ENCODE results near the gene SCYGR2.

The SCYGR2 gene

DNA sequence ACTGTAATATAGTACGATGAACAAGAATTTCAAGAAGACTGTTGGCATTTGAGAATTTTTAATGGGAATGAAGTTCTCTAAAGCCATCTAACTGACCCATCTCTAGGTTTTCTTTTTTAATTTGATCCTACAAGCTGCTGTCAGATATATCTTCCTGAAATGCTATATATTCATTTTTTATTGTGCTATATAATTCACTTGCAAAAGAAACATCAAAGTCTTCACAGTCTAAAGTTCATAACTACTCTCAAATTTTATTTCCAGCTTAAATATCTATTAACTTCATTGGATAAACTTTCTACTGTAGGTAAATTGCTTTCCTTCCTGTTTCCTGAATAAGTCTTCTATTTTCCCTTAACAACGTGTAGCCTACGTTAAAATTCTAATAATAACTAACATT, 3.7 kb downstream of the SCYGR2 start:
- no peak for DNase-seq
- no peaks in the 10 kb centered on the region; the same call in 1 of the 2 replicates for H3K9me3 ChIP-seq
- TF ChIP-seq, protein P1, sequence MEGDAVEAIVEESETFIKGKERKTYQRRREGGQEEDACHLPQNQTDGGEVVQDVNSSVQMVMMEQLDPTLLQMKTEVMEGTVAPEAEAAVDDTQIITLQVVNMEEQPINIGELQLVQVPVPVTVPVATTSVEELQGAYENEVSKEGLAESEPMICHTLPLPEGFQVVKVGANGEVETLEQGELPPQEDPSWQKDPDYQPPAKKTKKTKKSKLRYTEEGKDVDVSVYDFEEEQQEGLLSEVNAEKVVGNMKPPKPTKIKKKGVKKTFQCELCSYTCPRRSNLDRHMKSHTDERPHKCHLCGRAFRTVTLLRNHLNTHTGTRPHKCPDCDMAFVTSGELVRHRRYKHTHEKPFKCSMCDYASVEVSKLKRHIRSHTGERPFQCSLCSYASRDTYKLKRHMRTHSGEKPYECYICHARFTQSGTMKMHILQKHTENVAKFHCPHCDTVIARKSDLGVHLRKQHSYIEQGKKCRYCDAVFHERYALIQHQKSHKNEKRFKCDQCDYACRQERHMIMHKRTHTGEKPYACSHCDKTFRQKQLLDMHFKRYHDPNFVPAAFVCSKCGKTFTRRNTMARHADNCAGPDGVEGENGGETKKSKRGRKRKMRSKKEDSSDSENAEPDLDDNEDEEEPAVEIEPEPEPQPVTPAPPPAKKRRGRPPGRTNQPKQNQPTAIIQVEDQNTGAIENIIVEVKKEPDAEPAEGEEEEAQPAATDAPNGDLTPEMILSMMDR (IDR thresholded peaks at IDR 0.05; ENCODE audit: low read depth, low read length) = no peak

DNA sequence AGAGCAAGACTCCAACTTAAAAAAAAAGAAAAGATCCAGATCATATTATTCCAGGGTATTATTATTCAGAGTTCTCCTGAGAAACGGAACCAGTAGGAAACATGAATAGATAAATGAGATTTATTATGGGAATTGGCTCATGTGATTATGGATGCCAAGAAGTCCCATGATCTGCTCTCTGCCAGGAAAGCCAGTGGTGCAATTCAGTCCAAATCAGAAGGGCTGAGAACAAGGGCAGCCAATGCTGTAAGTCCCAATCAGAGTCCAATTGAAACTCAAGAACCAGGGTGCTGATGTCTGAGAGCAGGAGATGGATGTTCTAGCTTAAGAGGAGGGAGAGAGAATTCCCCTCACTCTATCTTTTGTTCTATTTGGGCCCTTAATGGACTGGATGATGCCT, 7.8 kb downstream of the SCYGR2 start:
- no peak overlapping the region for H3K4me3 ChIP-seq (ENCODE audit: low read depth, low read length)
- no peaks in the 10 kb centered on the region for H3K4me1 ChIP-seq
- TF ChIP-seq, protein P1 (IDR thresholded peaks at IDR 0.05; ENCODE audit: low read depth, low read length) = no peak
- no peaks in the 10 kb centered on the region for H3K27me3 ChIP-seq
- H3K9me3 ChIP-seq = no peaks in the 10 kb centered on the region
- DNase-seq = no peak
- no peaks in the 10 kb centered on the region for H3K36me3 ChIP-seq

More for the DNA sequence above, 3.7 kb downstream of the SCYGR2 start:
- Histone ChIP-seq H3K4me1 (no peaks in the 10 kb centered on the region), H3K36me3 (no peaks in the 10 kb centered on the region), H3K27me3 (no peaks in the 10 kb centered on the region), H3K4me3 (ENCODE audit: low read depth, low read length) (no peak overlapping the region)

DNA sequence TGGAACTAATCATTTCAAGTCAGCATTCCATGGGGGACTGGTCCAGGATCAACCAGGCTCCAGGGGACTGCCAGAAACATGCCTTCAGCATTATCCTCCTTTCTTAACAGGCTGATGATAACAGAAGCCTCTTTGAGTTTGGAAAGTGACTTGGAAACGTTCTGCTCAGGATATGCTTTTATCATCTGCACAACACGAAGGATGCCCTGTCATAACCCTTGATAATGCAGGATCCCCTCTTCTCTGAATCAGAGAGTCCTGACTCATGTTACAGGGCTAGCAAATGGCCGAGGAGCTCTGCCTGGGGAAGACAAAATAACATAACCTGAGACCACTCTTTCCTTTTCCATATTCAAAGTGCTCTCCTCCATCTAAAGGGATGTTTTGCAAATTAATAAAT, 9.2 kb downstream of the SCYGR2 start:
- Histone ChIP-seq H3K4me1 (no peaks in the 10 kb centered on the region), H3K4me3 (ENCODE audit: low read depth, low read length) (no peak overlapping the region), H3K36me3 (no peaks in the 10 kb centered on the region), H3K9me3 (no peaks in the 10 kb centered on the region), H3K27me3 (no peaks in the 10 kb centered on the region)
- TF ChIP-seq, protein P1 (IDR thresholded peaks at IDR 0.05; ENCODE audit: low read depth, low read length) = no peak
- DNase-seq = no peak

DNA sequence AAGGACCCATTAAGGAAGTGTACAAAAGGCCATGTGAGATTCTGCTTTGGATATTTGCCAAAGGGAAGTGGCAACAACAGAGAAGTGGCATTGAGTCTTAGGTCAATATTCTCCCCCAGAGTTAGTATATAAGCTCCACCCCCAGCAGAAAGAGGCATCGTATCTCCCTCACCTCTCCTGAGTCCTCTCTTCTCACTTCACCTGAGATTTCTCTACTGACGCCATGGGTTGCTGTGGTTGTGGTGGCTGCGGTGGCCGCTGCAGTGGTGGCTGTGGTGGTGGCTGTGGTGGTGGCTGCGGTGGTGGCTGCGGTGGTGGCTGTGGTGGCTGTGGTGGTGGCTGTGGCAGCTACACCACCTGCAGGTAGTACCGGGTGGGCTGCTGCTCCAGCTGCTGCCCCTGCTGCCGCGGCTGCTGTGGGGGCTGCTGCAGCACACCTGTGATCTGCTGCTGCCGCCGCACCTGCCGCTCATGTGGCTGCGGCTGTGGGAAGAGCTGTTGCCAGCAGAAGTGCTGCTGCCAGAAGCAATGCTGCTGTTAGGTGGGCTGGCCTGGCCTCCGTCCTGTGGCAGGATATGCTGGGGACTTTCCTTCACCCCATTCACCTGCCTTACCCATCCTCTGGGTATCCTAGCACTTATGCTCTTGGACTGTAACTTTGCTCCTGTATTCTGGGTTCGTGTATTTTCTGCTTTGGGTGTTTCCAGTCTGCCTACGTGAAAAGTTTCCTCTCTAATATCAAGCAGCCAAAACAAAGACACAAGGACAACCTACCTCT, 10.1 kb downstream of the SCYGR2 start:
- no peaks in the 10 kb centered on the region for H3K4me1 ChIP-seq
- H3K4me3 ChIP-seq (ENCODE audit: low read depth, low read length) = no peak overlapping the region
- no peaks in the 10 kb centered on the region for H3K36me3 ChIP-seq
- H3K9me3 ChIP-seq = no peaks in the 10 kb centered on the region
- TF ChIP-seq, protein P1 (IDR thresholded peaks at IDR 0.05; ENCODE audit: low read depth, low read length) = no peak
- H3K27me3 ChIP-seq = no peaks in the 10 kb centered on the region
- DNase-seq = no peak

DNA sequence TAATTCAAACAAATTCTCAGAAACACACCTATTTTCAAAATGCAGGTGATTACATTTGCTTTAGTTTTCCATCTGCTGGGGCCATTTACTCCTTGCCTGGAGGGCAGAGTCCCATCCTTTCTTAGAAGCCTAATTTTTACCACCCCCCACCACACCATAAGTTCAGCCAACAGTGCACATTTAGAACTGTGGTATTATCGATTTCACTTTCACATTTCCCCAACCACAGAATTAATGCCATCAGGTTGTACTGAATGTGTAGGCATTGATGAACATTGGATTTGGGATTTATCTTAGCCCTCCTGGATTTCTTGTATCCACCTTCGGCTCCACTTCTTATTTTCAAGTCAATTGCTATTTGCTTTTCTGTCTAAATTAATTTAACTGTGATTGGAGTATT, 11.4 kb downstream of the SCYGR2 start:
- no peak for DNase-seq
- Histone ChIP-seq H3K36me3 (no peaks in the 10 kb centered on the region), H3K4me3 (ENCODE audit: low read depth, low read length) (no peak overlapping the region), H3K27me3 (no peaks in the 10 kb centered on the region), H3K4me1 (no peaks in the 10 kb centered on the region), H3K9me3 (no peaks in the 10 kb centered on the region)
- TF ChIP-seq, protein P1 (IDR thresholded peaks at IDR 0.05; ENCODE audit: low read depth, low read length) = no peak

DNA sequence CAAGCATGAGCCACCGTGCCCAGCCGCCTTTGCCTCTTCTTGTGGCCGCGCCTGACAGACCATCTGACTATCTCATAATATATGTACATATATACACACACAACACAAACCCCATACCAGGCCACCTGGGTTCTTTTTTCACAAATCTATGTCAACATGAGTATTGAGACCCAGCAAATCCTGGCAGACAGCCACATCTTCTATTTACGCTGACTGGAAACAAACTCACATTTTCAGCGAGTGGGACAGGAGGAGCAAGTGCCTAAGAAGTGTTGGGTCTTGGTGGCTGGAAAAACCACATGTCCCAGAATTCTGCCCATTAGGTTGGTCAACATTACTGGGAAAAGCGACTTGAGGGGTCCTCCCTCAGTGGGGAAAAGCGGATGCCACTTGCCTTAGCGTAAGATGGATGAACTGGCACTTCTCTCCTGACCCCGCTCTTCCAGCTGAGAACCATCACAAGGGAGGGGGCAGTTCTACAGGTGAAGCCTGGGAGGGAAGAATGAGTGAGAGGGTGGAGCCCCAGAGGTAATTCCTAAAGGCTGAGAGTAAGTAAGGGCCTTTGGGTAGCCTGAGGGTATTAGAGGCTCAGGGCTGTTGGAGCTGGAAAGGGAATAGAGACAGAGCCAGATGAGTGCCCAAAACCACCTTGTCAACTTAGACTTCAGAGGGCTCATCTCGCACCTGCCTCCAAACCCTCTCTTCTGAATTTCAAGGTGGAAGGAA, 14.0 kb downstream of the SCYGR2 start:
- no peak overlapping the region for H3K4me3 ChIP-seq (ENCODE audit: low read depth, low read length)
- no peaks in the 10 kb centered on the region for H3K4me1 ChIP-seq
- H3K9me3 ChIP-seq = no peaks in the 10 kb centered on the region
- H3K27me3 ChIP-seq = no peaks in the 10 kb centered on the region
- DNase-seq = no peak
- no peaks in the 10 kb centered on the region for H3K36me3 ChIP-seq
- TF ChIP-seq, protein P1 (IDR thresholded peaks at IDR 0.05; ENCODE audit: low read depth, low read length) = no peak
